PC-3 (cell line): ENCODE data around the gene QSER1. TPM values are rescaled to one million over a fixed set of nuclear protein-coding genes. Genes with fewer than 3 reads are reported as not detected.
"Not testable (repeated sequence)": the region's sequence is repeated elsewhere in the genome, so short reads cannot be mapped to it uniquely, and the experiment has no call there.

ENCODE experiments used
- ATAC-seq: fragments of 200-7000 bp; cut with Tn5 transposase; 2 replicates; pipeline ENCODE4 v1.9.1; 2020; ENCODE audit warnings: mild to moderate bottlenecking, moderate library complexity
- BruUV-seq: library from RNA; stranded (reverse); fragments of 400-500 nt; replicated peaks from 2 replicates; lab custom pipeline; 2021; lab: Mats Ljungman, UMichigan
- CTCF ChIA-PET: fragments of 300-600 bp; sonication (Branson Sonifier 250); formaldehyde crosslinking; loops from one replicate; lab custom pipeline; 2022; ENCODE audit warnings: antibody characterized with exemption; lab: Charles Lee
- POLR2A ChIA-PET: fragments of 300-600 bp; sonication (Branson Sonifier 250); formaldehyde crosslinking; loops from one replicate; lab custom pipeline; 2022; ENCODE audit warnings: antibody characterized with exemption; ENCODE audit not compliant: unreplicated experiment; lab: Charles Lee
- DNase-seq: peaks from one replicate; pipeline ENCODE4 v3.0.0-alpha.2; 2015
- H2AFZ ChIP-seq: fragments of 300-600 bp; sonication (generic); 2 replicates; pipeline ENCODE4 v1.6.0; 2016; ENCODE audit warnings: antibody characterized with exemption, low read length
- H3F3A ChIP-seq: fragments of 300-600 bp; sonication (generic); one replicate; pipeline ENCODE4 v1.6.0; 2017; ENCODE audit warnings: antibody characterized with exemption, low read length, control low read depth, mild to moderate bottlenecking; ENCODE audit not compliant: unreplicated experiment
- H3K27ac ChIP-seq: fragments of 300-600 bp; sonication (generic); 2 replicates; pipeline ENCODE4 v1.5.1; 2016; ENCODE audit warnings: mild to moderate bottlenecking, low read length
- H3K27me3 ChIP-seq: fragments of 300-600 bp; sonication (generic); 2 replicates; pipeline ENCODE4 v1.6.1; 2016; ENCODE audit warnings: low read length, mixed read lengths
- H3K36me3 ChIP-seq: fragments of 300-600 bp; sonication (generic); 2 replicates; pipeline ENCODE4 v1.6.1; 2016; ENCODE audit warnings: low read depth, mixed run types, low read length, mixed read lengths
- H3K4me1 ChIP-seq: fragments of 300-600 bp; sonication (generic); 2 replicates; pipeline ENCODE4 v1.5.1; 2016; ENCODE audit warnings: low read length; ENCODE audit not compliant: insufficient read depth
- H3K4me2 ChIP-seq: fragments of 300-600 bp; sonication (generic); 2 replicates; pipeline ENCODE4 v1.6.0; 2016; ENCODE audit warnings: low read length
- H3K4me3 ChIP-seq: fragments of 300-600 bp; sonication (generic); 2 replicates; pipeline ENCODE4 v1.5.1; 2016; ENCODE audit warnings: mild to moderate bottlenecking, low read length, mixed read lengths
- H3K79me2 ChIP-seq: fragments of 300-600 bp; sonication (generic); 2 replicates; pipeline ENCODE4 v1.6.1; 2017; ENCODE audit warnings: low read length, mixed read lengths
- H3K9ac ChIP-seq: fragments of 300-600 bp; sonication (generic); 2 replicates; pipeline ENCODE4 v1.6.0; 2016; ENCODE audit warnings: mild to moderate bottlenecking, low read length
- H3K9me2 ChIP-seq: fragments of 300-600 bp; sonication (generic); replicated peaks from 2 replicates; pipeline ENCODE4 v1.6.1; 2016; ENCODE audit warnings: mixed run types, low read length, mixed read lengths
- H3K9me3 ChIP-seq: fragments of 300-600 bp; sonication (generic); 2 replicates; pipeline ENCODE4 v1.6.1; 2016; ENCODE audit warnings: low read length, mixed read lengths
- H4K20me1 ChIP-seq: fragments of 300-600 bp; sonication (generic); 2 replicates; pipeline ENCODE4 v1.6.1; 2016; ENCODE audit warnings: low read length, mixed read lengths
- EZH2 ChIP-seq: fragments of 300-600 bp; sonication (generic); IDR thresholded peaks from one replicate; pipeline ENCODE4 v1.6.1; 2017; ENCODE audit warnings: antibody characterized with exemption, mild to moderate bottlenecking, low read length; ENCODE audit not compliant: unreplicated experiment
- EZH2phosphoT487 ChIP-seq: fragments of 300-600 bp; sonication (generic); IDR thresholded peaks from 2 replicates; pipeline ENCODE4 v1.6.1; 2018; ENCODE audit warnings: mild to moderate bottlenecking, antibody characterized with exemption, low read length, borderline replicate concordance
- intact Hi-C: fragments of 100-400 bp; cut with micrococcal nuclease; formaldehyde crosslinking; loops from 2 replicates; pipeline ENCODE4 v1.9.0; 2023
- total RNA-seq: library from RNA; depleted of rRNA; stranded (reverse); fragments of >200 nt; gene quantifications from 2 replicates; pipeline ENCODE4 v1.2.3, GENCODE V29; 2014
- TF ChIP-seq, protein P1 (sequence below): fragments of 300-600 bp; sonication (generic); conservative IDR thresholded peaks from 2 replicates; pipeline ENCODE4 v1.5.1; 2017; ENCODE audit warnings: antibody characterized with exemption, low read depth, mild to moderate bottlenecking, low read length

Gene QSER1
- total RNA-seq, 1 experiment from 2014 or later: 19.4 TPM

DNA sequence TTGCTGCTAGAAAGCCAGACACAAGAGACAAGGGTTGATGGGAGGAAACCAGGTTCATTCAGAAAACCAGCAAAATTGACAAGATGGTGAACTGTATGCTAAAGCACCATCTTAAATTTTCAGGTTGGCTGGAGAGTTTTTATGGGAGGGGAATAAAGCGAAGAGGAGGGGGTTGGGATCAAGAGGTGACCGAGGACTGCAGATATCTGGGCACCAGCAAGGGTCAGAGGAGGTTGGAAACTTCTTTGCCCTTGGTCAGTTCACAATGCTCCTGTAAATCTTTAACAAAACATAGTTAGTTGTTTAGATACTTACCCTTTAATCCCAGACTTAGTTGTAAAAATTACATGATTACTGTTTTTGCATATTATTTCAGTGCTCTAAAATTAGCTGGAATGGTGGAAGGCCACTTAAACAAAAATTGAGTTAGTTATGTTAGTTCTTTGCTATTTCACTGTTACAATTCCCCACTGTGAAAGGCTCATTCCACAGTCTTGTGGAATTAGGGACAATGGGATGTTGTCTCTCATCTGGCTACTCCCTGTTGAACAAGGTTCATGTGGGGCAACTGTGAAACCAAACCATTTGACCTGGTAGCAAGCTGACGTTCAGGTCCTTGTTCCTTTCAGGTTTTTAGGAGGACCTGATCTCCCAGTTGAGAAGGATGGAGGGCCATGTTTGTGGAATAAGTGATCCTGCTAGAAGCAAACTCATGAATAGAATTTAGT, 30.6 kb upstream of the QSER1 start:
- DNase-seq (no peak), ATAC-seq (no peak)
- no peaks in the 10 kb centered on the region for H3K9me2 ChIP-seq
- H3K27me3 ChIP-seq: no peaks in the 10 kb centered on the region
- TF ChIP-seq EZH2: no peak
- TF ChIP-seq, protein P1, sequence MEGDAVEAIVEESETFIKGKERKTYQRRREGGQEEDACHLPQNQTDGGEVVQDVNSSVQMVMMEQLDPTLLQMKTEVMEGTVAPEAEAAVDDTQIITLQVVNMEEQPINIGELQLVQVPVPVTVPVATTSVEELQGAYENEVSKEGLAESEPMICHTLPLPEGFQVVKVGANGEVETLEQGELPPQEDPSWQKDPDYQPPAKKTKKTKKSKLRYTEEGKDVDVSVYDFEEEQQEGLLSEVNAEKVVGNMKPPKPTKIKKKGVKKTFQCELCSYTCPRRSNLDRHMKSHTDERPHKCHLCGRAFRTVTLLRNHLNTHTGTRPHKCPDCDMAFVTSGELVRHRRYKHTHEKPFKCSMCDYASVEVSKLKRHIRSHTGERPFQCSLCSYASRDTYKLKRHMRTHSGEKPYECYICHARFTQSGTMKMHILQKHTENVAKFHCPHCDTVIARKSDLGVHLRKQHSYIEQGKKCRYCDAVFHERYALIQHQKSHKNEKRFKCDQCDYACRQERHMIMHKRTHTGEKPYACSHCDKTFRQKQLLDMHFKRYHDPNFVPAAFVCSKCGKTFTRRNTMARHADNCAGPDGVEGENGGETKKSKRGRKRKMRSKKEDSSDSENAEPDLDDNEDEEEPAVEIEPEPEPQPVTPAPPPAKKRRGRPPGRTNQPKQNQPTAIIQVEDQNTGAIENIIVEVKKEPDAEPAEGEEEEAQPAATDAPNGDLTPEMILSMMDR: no peak
- no peak for TF ChIP-seq EZH2phosphoT487
- BruUV-seq: no TSS peak
- intact Hi-C loops: no loop called here
- no peaks in the 10 kb centered on the region for H3K36me3 ChIP-seq
- H3K4me1 ChIP-seq: no peaks in the 10 kb centered on the region
- no peak overlapping the region for H3K27ac ChIP-seq
- ChIA-PET CTCF (no interaction called here), POLR2A (no interaction called here)
- no peak overlapping the region for H3K4me2 ChIP-seq
- no peaks in the 10 kb centered on the region for H4K20me1 ChIP-seq
- H3K79me2 ChIP-seq: no peaks in the 10 kb centered on the region
- H3K9me3 ChIP-seq: no peaks in the 10 kb centered on the region
- H3K9ac ChIP-seq: no peak overlapping the region
- H3F3A ChIP-seq: no peaks in the 10 kb centered on the region
- no peak overlapping the region for H2AFZ ChIP-seq
- H3K4me3 ChIP-seq: no peak overlapping the region

DNA sequence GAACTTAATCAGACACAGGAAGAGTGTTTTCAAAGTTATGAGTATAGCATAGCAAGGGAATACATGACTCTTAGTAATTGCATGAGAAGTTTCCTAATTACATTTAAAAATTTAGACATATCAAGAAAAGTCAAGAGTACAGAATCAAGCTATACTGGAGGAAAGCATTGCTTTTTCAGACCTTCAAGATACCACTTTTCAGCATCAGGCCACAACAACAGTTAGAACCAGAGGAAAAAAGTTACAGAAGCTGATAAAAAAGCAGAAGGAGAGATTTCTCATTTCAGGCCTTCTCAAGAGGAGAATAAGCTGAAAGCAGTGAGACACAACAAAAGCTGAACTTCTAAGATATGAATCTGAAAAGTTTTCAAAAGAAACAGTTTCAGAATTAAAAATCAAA, 28.1 kb upstream of the QSER1 start:
- Histone ChIP-seq H3F3A (no peaks in the 10 kb centered on the region), H3K27ac (no peak overlapping the region), H3K9ac (no peak overlapping the region), H4K20me1 (no peaks in the 10 kb centered on the region), H3K27me3 (no peaks in the 10 kb centered on the region), H3K4me1 (no peaks in the 10 kb centered on the region), H3K9me2 (no peaks in the 10 kb centered on the region), H3K36me3 (no peaks in the 10 kb centered on the region), H3K4me2 (no peak overlapping the region), H3K4me3 (no peak overlapping the region), H3K9me3 (no peaks in the 10 kb centered on the region), H2AFZ (no peak overlapping the region), H3K79me2 (no peaks in the 10 kb centered on the region)
- CTCF ChIA-PET: no interaction called here
- TF ChIP-seq EZH2phosphoT487: no peak
- TF ChIP-seq, protein P1: no peak
- no peak for TF ChIP-seq EZH2
- no TSS peak for BruUV-seq
- POLR2A ChIA-PET: no interaction called here
- DNase-seq (no peak), ATAC-seq (no peak)
- intact Hi-C loops: no loop called here

DNA sequence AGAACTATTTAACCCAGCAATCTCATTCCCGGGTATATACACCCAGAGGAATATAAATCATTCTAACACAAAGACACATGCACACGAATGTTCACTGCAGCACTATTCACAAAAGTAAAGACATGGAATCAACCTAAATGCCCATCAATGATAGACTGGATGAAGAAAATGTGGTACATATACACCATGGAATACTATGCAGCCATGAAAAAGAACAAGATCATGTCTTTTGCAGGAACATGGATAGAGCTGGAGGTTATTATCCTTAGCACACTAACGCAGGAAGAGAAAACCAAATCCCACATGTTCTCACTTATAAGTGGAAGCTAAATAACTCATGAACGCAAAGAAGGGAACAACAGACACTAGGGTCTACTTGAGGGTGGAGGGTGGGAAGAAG, 23.9 kb upstream of the QSER1 start:
- H3K9ac ChIP-seq, CTCF ChIA-PET, H4K20me1 ChIP-seq, H3K9me3 ChIP-seq, H3K36me3 ChIP-seq, H3K4me3 ChIP-seq, H3K27ac ChIP-seq, ATAC-seq, H3K79me2 ChIP-seq, H3K4me1 ChIP-seq, H3F3A ChIP-seq, intact Hi-C loops, H2AFZ ChIP-seq, H3K27me3 ChIP-seq, H3K4me2 ChIP-seq, H3K9me2 ChIP-seq, DNase-seq, POLR2A ChIA-PET, BruUV-seq: not testable (repeated sequence)
